GM19397 (cell line): Measurements from ENCODE around the gene FFAR2.

ENCODE experiments used
- ATAC-seq: cut with Tn5 transposase; IDR thresholded peaks from one replicate; pipeline ENCODE4 v1.9.1; 2021; ENCODE audit warnings: mild to moderate bottlenecking, moderate library complexity; ENCODE audit not compliant: unreplicated experiment

Gene FFAR2

GRCh38 chr19:35484252-35485036 lies 36.4 kb downstream of the FFAR2 start:
- peak; percentile 75 for ATAC-seq

DNA sequence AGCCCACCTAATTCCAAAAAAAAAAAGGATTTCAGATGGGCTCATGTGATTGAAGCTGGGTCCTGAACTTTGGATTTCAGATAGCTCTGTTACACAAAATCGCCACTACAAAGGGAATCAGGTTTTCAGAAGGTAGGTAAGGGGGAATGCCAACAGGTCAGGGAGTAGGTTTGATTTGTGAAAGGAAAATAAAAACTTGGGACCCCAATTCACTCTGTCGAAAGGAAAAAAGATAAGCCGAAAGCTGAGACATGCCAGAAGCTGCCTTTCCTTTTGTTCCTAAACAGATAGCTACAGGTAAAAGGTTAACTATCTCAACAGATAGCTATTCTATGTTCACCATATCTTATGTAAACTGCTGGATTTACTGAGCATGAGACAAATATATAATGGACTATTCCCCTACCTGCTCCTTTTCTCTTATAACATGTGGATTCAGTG lies 38.2 kb downstream of the FFAR2 start:
- ATAC-seq, result no peak

- no peak for ATAC-seq
Observed at GRCh38 chr19:35487656-35488182, 39.7 kb downstream of the FFAR2 start.

- no peak for ATAC-seq
Observed at GRCh38 chr19:35488677-35489076, 40.6 kb downstream of the FFAR2 start.

DNA sequence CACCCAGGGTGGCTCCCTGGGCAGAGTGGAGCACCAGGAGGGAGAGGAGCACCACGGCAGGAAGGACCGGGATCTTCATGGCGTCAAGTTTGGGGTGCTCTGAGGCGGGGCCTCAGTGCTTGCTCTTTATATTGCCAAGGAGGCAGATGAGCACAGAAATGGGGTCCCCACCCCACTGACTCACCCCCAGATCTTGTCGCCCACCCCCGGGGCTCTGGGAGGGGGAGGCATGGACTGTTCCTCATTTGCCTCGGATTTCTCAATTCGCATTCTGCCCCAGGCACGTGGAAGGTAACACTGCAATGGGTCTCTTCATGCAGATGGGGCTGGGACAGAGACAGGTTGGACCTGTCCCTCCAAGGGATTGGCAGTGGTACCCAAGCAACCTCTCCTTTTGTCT lies 42.3 kb downstream of the FFAR2 start, which contains the start of gene KRTDAP:
Gene KRTDAP, minus strand, starts transcription at position 101 of the 400 bp plus-strand sequence. Its CDS starts 22 bp downstream, at position 79.
- no peak for ATAC-seq

GRCh38 chr19:35491836-35492360 lies 43.8 kb downstream of the FFAR2 start:
- no peak for ATAC-seq

GRCh38 chr19:35493971-35494370 lies 45.9 kb downstream of the FFAR2 start:
- no peak for ATAC-seq

DNA sequence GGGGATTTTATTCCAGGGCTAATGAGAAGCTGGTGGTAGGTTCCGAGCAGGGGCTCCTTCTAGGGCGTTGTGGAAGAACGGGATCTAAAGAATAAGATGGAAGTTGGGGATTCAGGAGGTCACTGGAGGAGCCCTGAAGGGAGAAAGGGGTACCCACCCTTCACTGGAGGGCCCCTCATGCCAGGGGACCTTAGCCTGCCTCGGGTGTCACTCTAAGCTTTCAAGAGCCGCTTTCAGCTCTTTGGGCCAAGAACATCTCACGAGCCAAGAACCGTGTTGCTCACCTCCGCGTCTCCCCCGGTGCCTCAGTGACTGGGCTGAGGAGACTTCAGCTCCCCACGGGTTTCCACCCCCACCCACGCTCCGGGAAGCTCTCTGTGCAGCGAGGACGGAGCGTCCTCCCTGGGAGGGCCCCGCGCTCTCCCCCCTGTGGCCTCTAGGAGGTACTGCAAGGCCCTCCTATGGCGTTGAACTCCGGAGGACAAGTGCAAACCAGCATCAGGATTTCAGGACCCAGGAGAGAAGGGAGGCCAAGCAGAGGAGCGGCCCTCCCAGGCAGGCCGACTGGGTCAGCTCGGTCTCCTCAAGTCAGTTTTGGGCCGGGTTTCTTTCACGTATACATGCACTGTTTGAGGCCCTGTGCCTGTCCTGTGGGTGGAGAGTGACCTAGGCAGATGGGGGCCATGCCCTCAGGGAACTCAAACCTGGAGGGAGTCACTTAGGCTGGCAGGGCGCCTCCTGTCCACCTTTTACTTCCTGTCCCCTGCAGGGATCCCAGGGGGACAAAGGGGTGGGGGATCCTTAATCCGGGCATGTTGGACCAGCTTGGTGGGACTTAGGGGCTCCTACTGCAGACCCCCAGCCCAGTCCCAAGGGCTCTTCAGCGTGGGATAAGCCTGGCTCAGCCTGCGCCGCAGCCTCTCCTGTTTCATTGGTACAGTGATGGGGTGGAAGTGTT lies 47.3 kb downstream of the FFAR2 start:
- no peak for ATAC-seq

DNA sequence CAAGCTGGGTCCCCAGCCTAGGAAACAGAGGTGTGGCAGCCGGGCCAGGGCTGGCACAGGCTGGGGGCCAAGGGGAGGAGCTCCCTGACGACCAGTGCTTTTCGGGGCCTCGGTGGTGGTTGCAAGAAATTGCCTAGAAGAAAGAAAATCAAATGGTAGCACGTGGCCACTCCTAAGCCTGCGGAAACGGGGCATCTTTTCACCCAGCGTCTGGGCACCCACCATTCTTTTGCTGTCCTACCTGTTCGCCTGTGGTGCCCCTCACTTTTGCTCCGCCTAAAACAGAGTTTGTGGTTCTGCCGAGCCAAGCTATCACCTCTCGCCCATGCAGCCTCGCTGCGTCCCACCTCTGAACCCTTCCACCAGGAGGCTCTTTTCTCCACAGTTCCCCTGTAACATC lies 49.3 kb downstream of the FFAR2 start:
- no peak for ATAC-seq

DNA sequence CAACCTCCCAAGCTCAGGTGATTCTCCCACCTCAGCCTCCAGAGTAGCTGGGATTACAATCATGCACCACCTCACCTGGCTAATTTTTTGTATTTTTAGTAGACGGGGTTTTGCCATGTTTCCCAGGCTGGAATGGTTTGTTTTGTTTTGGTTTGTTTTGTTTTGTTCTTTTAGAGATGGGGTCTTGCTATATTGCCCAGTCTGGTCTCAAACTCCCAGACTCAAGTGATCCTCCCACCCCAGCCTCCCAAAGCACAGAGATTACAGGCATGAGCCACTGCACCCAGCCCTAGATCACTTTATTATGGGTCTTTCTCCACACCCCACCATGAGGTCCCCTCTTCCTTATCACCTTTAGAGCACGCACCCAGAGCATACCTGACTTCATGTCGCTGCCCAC lies 50.2 kb downstream of the FFAR2 start:
- no peak for ATAC-seq

- no peak for ATAC-seq
Observed at GRCh38 chr19:35498984-35499527, 51.0 kb downstream of the FFAR2 start.

GRCh38 chr19:35500611-35501010 lies 52.6 kb downstream of the FFAR2 start:
- ATAC-seq, result no peak
